IMR-90 (cell line): Measurements from ENCODE around the gene LRPAP1. TPM values are rescaled to one million over a fixed set of nuclear protein-coding genes. Genes with fewer than 3 reads are reported as not detected.

Source experiments
- ATAC-seq: fragments of 200-7000 bp; cut with Tn5 transposase; 2 replicates; pipeline ENCODE4 v1.9.1; 2020; ENCODE audit warnings: low read depth, mild to moderate bottlenecking, moderate library complexity
- BruUV-seq: library from RNA; stranded (reverse); fragments of 400-500 nt; replicated peaks from 2 replicates; lab custom pipeline; 2021; lab: Mats Ljungman, UMichigan
- CTCF ChIA-PET: fragments of 300-600 bp; formaldehyde crosslinking; extraction: SDS; loops from one replicate; lab custom pipeline; 2021; ENCODE audit warnings: antibody characterized with exemption; lab: Yijun Ruan, JAX
- POLR2A ChIA-PET: fragments of 300-600 bp; sonication (Branson Sonifier 250); formaldehyde crosslinking; loops from one replicate; lab custom pipeline; 2022; ENCODE audit warnings: antibody characterized with exemption; ENCODE audit not compliant: unreplicated experiment; lab: Charles Lee
- DNase-seq: peaks from one replicate; pipeline ENCODE4 v3.0.0; 2013
- H2AFZ ChIP-seq: replicated peaks from 2 replicates; pipeline ENCODE3; 2013; ENCODE audit warnings: low read length, mild to moderate bottlenecking; ENCODE audit not compliant: poor library complexity
- H2AK5ac ChIP-seq: 2 replicates; pipeline ENCODE4 v1.6.1; 2013; ENCODE audit warnings: low read depth, low read length, inconsistent platforms
- H2AK9ac ChIP-seq: replicated peaks from 2 replicates; pipeline ENCODE3; 2013; ENCODE audit warnings: mild to moderate bottlenecking, low read depth, low read length, moderate library complexity; ENCODE audit not compliant: poor library complexity
- H2BK120ac ChIP-seq: 2 replicates; pipeline ENCODE4 v1.6.1; 2013; ENCODE audit warnings: low read depth, low read length, inconsistent platforms
- H2BK15ac ChIP-seq: 3 replicates; pipeline ENCODE4 v1.6.1; 2013; ENCODE audit warnings: low read depth, low read length, inconsistent platforms
- H2BK20ac ChIP-seq: 2 replicates; pipeline ENCODE4 v1.6.1; 2013; ENCODE audit warnings: low read depth, mild to moderate bottlenecking, inconsistent platforms, low read length, moderate library complexity
- H2BK5ac ChIP-seq: 2 replicates; pipeline ENCODE4 v1.6.1; 2013; ENCODE audit warnings: mild to moderate bottlenecking, low read depth, low read length, inconsistent platforms; ENCODE audit not compliant: poor library complexity, severe bottlenecking
- H3K14ac ChIP-seq: replicated peaks from 2 replicates; pipeline ENCODE4 v1.6.1; 2013; ENCODE audit warnings: low read depth, low read length, inconsistent platforms
- H3K18ac ChIP-seq: 2 replicates; pipeline ENCODE4 v1.6.1; 2013; ENCODE audit warnings: low read depth, low read length, control low read depth
- H3K23ac ChIP-seq: 2 replicates; pipeline ENCODE4 v1.6.1; 2013; ENCODE audit warnings: low read depth, low read length, inconsistent platforms
- H3K27ac ChIP-seq: 2 replicates; pipeline ENCODE4 v1.5.1; 2013; ENCODE audit warnings: mild to moderate bottlenecking, control low read depth, low read length; ENCODE audit not compliant: insufficient read depth
- H3K27me3 ChIP-seq: 2 replicates; pipeline ENCODE4 v1.6.1; 2013; ENCODE audit warnings: low read length; ENCODE audit not compliant: control insufficient read depth, insufficient read depth
- H3K36me3 ChIP-seq: 2 replicates; pipeline ENCODE4 v1.6.1; 2013; ENCODE audit warnings: low read length, mixed read lengths; ENCODE audit not compliant: control insufficient read depth, insufficient read depth
- H3K4ac ChIP-seq: 2 replicates; pipeline ENCODE4 v1.6.1; 2013; ENCODE audit warnings: low read depth, low read length, inconsistent platforms
- H3K4me1 ChIP-seq: 2 replicates; pipeline ENCODE4 v1.6.1; 2013; ENCODE audit warnings: low read length, mixed read lengths; ENCODE audit not compliant: control insufficient read depth, insufficient read depth
- H3K4me2 ChIP-seq: 2 replicates; pipeline ENCODE4 v1.6.1; 2013; ENCODE audit warnings: low read depth, mild to moderate bottlenecking, control low read depth, low read length, moderate library complexity
- H3K4me3 ChIP-seq: 2 replicates; pipeline ENCODE4 v1.5.1; 2013; ENCODE audit warnings: low read depth, mild to moderate bottlenecking, control low read depth, low read length, moderate library complexity; ENCODE audit not compliant: insufficient read depth
- H3K56ac ChIP-seq: 2 replicates; pipeline ENCODE4 v1.6.1; 2013; ENCODE audit warnings: low read length, inconsistent platforms; ENCODE audit not compliant: insufficient read depth; ENCODE audit errors: extremely low read depth
- H3K79me1 ChIP-seq, 2 experiments: 2 replicates each; pipeline ENCODE4 v1.6.1; 2013; ENCODE audit warnings: low read length in 2 of 2, inconsistent platforms in 1 of 2, low read depth in 1 of 2
- H3K9ac ChIP-seq: 2 replicates; pipeline ENCODE4 v1.6.1; 2013; ENCODE audit warnings: low read depth, low read length, control low read depth
- H3K9me1 ChIP-seq: 2 replicates; pipeline ENCODE4 v1.6.1; 2013; ENCODE audit warnings: low read length, inconsistent platforms; ENCODE audit not compliant: insufficient read depth
- H3K9me3 ChIP-seq: 2 replicates; pipeline ENCODE4 v1.6.1; 2013; ENCODE audit warnings: low read length; ENCODE audit not compliant: control insufficient read depth, insufficient read depth
- H4K20me1 ChIP-seq: 2 replicates; pipeline ENCODE4 v1.6.1; 2013; ENCODE audit warnings: low read length, inconsistent platforms; ENCODE audit not compliant: insufficient read depth
- H4K5ac ChIP-seq: 2 replicates; pipeline ENCODE4 v1.6.1; 2013; ENCODE audit warnings: mild to moderate bottlenecking, low read depth, low read length, control low read depth
- H4K8ac ChIP-seq, 2 experiments: 2 replicates each; pipeline ENCODE4 v1.6.1; 2013; ENCODE audit warnings: low read depth in 2 of 2, low read length in 2 of 2, control low read depth in 1 of 2, inconsistent platforms in 1 of 2
- H4K91ac ChIP-seq: 2 replicates; pipeline ENCODE4 v1.6.1; 2013; ENCODE audit warnings: low read depth, low read length, inconsistent platforms; ENCODE audit not compliant: insufficient read depth
- BHLHE40 ChIP-seq: fragments of 150-350 bp; IDR thresholded peaks from 2 replicates; pipeline ENCODE4 v1.6.1; 2016; ENCODE audit warnings: mild to moderate bottlenecking, low read depth, low read length
- CEBPB ChIP-seq: IDR thresholded peaks from 2 replicates; pipeline ENCODE4 v1.6.1; 2012; ENCODE audit warnings: low read depth, low read length, improper control_type of control experiment
- CHD1 ChIP-seq: IDR thresholded peaks from 2 replicates; pipeline ENCODE4 v1.6.1; 2012; ENCODE audit warnings: low read depth, low read length, improper control_type of control experiment
- FOS ChIP-seq: fragments of 150-350 bp; IDR thresholded peaks from 2 replicates; pipeline ENCODE4 v1.6.1; 2016; ENCODE audit warnings: low read depth, low read length
- MAFK ChIP-seq: IDR thresholded peaks from 2 replicates; pipeline ENCODE4 v1.6.1; 2012; ENCODE audit warnings: low read depth, low read length, improper control_type of control experiment
- MAZ ChIP-seq: IDR thresholded peaks from 2 replicates; pipeline ENCODE4 v1.6.1; 2012; ENCODE audit warnings: low read depth, mild to moderate bottlenecking, low read length, improper control_type of control experiment, moderate library complexity, borderline replicate concordance
- POLR2A ChIP-seq: IDR thresholded peaks from 2 replicates; pipeline ENCODE4 v1.6.1; 2012; ENCODE audit warnings: mild to moderate bottlenecking, low read depth, low read length
- RAD21 ChIP-seq: IDR thresholded peaks from 2 replicates; pipeline ENCODE4 v1.6.1; 2012; ENCODE audit warnings: low read length, improper control_type of control experiment
- RCOR1 ChIP-seq: IDR thresholded peaks from 2 replicates; pipeline ENCODE4 v1.6.1; 2012; ENCODE audit warnings: mild to moderate bottlenecking, low read length, improper control_type of control experiment; ENCODE audit not compliant: insufficient replicate concordance
- RFX5 ChIP-seq: IDR thresholded peaks from 2 replicates; pipeline ENCODE4 v1.8.0; 2012; ENCODE audit warnings: low read depth, mild to moderate bottlenecking, low read length, moderate library complexity
- SMC3 ChIP-seq: fragments of 150-350 bp; IDR thresholded peaks from 2 replicates; pipeline ENCODE4 v1.6.1; 2016; ENCODE audit warnings: low read depth, mild to moderate bottlenecking, antibody characterized with exemption, low read length, moderate library complexity
- WGBS, 2 experiments: methylation state at CpG; one replicate each; pipeline versions ENCODE4 v1.1.5 to v1.1.7; 2013; ENCODE audit warnings: missing lambda C conversion rate in 2 of 2; ENCODE audit not compliant: insufficient read length in 1 of 2; ENCODE audit errors: extremely low coverage in 2 of 2; 5-methylcytosine and 5-hydroxymethylcytosine counted together
- dilution Hi-C: fragments of 300-500 bp; cut with HindIII; formaldehyde crosslinking; loops from one replicate; pipeline ENCODE4 v1.14.3; 2018; ENCODE audit warnings: low sequenced_read_pairs; ENCODE audit not compliant: unreplicated experiment
- in situ Hi-C: fragments of 300-500 bp; cut with MboI; formaldehyde crosslinking; loops from 3 replicates; pipeline ENCODE4 v1.14.3; 2019; ENCODE audit warnings: low sequenced_read_pairs, inconsistent platforms, mixed read lengths
- intact Hi-C: fragments of 100-400 bp; cut with micrococcal nuclease; formaldehyde crosslinking; loops from 2 replicates; pipeline ENCODE4 v1.10.0; 2022
- polyA plus RNA-seq, 3 experiments: library from polyadenylated mRNA; depleted of rRNA; stranded (reverse); fragments of >200 nt; gene quantifications; 2 replicates each; pipeline ENCODE4 v1.2.3, GENCODE V29; 2012; ENCODE audit warnings: low replicate concordance in 1 of 3
- total RNA-seq: library from RNA; depleted of rRNA; stranded (reverse); fragments of >200 nt; gene quantifications from 2 replicates; pipeline ENCODE4 v1.2.3, GENCODE V29; 2012
- TF ChIP-seq, protein P1 (sequence below): conservative IDR thresholded peaks from 2 replicates; pipeline ENCODE4 v1.5.1; 2012; ENCODE audit warnings: mild to moderate bottlenecking, low read depth, low read length, improper control_type of control experiment
- TF ChIP-seq, protein P2 (sequence below): fragments of 150-350 bp; IDR thresholded peaks from 2 replicates; pipeline ENCODE4 v1.6.1; 2017; ENCODE audit warnings: mild to moderate bottlenecking, antibody characterized with exemption, low read length, low read depth

The LRPAP1 gene
- total and polyA plus RNA-seq, 2 of the 4 experiments (the other 2 are of a cell fraction): 135 to 175 TPM

DNA sequence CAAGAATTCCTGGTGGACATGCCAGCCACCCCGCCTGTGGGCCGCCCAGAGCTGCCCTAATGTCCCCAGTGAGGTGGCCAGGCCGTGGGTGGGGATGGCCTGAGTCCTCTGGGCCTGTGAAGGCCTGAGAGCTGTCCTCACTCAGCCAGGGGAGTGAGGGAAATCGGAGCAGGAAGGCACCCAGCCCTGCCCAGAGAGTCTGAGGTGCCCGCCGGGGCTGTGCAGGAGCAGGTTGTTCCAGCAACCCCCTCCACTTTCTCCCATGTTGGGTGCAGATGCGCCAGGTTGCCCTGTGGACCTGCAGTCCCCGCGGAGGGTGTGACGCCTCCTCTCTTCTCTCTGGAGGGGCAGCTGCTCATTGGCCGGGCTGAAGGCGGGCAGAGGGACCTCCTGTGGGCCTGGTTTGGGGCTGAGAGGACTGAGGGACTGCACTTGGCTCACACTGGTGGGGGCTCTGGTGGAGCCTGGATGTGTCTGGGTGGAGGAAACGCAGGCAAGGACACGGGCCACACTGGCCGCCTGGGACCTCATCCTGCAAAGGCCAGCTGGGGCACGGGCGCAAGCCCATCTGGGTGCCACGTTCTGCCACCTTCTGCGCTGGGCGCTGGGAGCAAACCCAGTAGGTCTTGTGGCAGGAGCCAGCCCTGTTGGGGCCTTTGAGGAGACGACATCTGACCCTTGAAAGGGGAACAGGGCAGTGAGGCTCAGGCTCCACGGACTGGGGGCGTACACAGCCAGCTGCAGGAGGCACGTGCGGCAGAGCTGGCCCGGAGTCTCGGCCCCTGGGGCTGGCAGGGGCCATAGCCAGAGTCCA, 55.1 kb downstream of the LRPAP1 start:
- intact Hi-C loops (no loop called here), in situ Hi-C loops (no loop called here), dilution Hi-C loops (no loop called here)
- Histone ChIP-seq H2AK5ac (no peak overlapping the region), H3K4me3 (no peak overlapping the region), H2BK15ac (no peak overlapping the region), H2BK5ac (no peak overlapping the region), H3K4me1 (no peaks in the 10 kb centered on the region), H3K27me3 (peaks cover 40% of the 10 kb centered on the region), H2AFZ (no peak overlapping the region), H2BK120ac (no peak overlapping the region), H3K27ac (no peak overlapping the region), H3K9me3 (no peaks in the 10 kb centered on the region), H2BK20ac (no peak overlapping the region), H4K91ac (no peak overlapping the region), H3K14ac (no peak overlapping the region), H3K56ac (no peak overlapping the region), H3K9me1 (no peaks in the 10 kb centered on the region), H3K36me3 (no peaks in the 10 kb centered on the region), H4K8ac (no peak overlapping the region), H3K79me1 (no peaks in the 10 kb centered on the region), H3K18ac (no peak overlapping the region), H4K5ac (no peak overlapping the region), H4K20me1 (no peaks in the 10 kb centered on the region), H3K4ac (no peak overlapping the region), H2AK9ac (no peak overlapping the region), H3K4me2 (no peak overlapping the region), H3K23ac (no peak overlapping the region), H3K9ac (no peak overlapping the region)
- TF ChIP-seq, protein P1, sequence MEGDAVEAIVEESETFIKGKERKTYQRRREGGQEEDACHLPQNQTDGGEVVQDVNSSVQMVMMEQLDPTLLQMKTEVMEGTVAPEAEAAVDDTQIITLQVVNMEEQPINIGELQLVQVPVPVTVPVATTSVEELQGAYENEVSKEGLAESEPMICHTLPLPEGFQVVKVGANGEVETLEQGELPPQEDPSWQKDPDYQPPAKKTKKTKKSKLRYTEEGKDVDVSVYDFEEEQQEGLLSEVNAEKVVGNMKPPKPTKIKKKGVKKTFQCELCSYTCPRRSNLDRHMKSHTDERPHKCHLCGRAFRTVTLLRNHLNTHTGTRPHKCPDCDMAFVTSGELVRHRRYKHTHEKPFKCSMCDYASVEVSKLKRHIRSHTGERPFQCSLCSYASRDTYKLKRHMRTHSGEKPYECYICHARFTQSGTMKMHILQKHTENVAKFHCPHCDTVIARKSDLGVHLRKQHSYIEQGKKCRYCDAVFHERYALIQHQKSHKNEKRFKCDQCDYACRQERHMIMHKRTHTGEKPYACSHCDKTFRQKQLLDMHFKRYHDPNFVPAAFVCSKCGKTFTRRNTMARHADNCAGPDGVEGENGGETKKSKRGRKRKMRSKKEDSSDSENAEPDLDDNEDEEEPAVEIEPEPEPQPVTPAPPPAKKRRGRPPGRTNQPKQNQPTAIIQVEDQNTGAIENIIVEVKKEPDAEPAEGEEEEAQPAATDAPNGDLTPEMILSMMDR: no peak
- TF ChIP-seq SMC3 (no peak), RAD21 (no peak), BHLHE40 (no peak), MAFK (no peak), CEBPB (no peak), POLR2A (no peak), RCOR1 (no peak), FOS (no peak), RFX5 (no peak), CHD1 (no peak), MAZ (no peak)
- TF ChIP-seq, protein P2, sequence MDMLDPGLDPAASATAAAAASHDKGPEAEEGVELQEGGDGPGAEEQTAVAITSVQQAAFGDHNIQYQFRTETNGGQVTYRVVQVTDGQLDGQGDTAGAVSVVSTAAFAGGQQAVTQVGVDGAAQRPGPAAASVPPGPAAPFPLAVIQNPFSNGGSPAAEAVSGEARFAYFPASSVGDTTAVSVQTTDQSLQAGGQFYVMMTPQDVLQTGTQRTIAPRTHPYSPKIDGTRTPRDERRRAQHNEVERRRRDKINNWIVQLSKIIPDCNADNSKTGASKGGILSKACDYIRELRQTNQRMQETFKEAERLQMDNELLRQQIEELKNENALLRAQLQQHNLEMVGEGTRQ: no peak
- ChIA-PET POLR2A (no interaction called here), CTCF (interaction anchor here (0.6 to 0.8 kb wide), 2 partner anchors 28 to 466 kb away, joined by 3 read pairs; no protein-coding TSS in a partner anchor)
- BruUV-seq: no TSS peak
- 83% methylated on average over 8 of the region's 27 CpGs; no CpG with 5 or more reads in 1 of the 2 experiments for WGBS, 2 experiments
- DNase-seq: no peak
- ATAC-seq: no peak
